ENCODE measurements around the gene FILIP1. TPM values are rescaled to one million over a fixed set of nuclear protein-coding genes. Genes with fewer than 3 reads are reported as not detected.

FILIP1 gene
- total and polyA plus RNA-seq, 2 of the 8 experiments (the other 6 are each of a cell fraction or from before 2014, with no cell fraction given): 2.4 to 5.7 TPM

- no peaks in the 10 kb centered on the region for H4K20me1 ChIP-seq (replicated peaks in 1 of 2; ENCODE audit: control insufficient read depth in 1 of 2, insufficient read depth in 2 of 2, low read length in 2 of 2)
- no peak overlapping the region for H3K4me2 ChIP-seq (ENCODE audit: insufficient read depth in 1 of 2, low read depth in 2 of 2, low read length in 2 of 2)
- no peak overlapping the region for H4K91ac ChIP-seq (replicated peaks; ENCODE audit: insufficient read length, low read length)
- H2BK12ac ChIP-seq (ENCODE audit: low read depth, low read length): no peak overlapping the region
- H2AFZ ChIP-seq (ENCODE audit: low read length): no peak overlapping the region
- H2BK5ac ChIP-seq (ENCODE audit: low read depth, low read length): no peak overlapping the region
- no peak for TF ChIP-seq KDM5A (IDR thresholded peaks at IDR 0.05; ENCODE audit: low read length)
- TF ChIP-seq EP300 (IDR thresholded peaks at IDR 0.05; ENCODE audit: borderline replicate concordance in 1 of 2, low read depth in 2 of 2, low read length in 2 of 2): no peak
- TF ChIP-seq POLR2A (IDR thresholded peaks at IDR 0.05; ENCODE audit: control extremely low read depth in 1 of 2, low read depth in 2 of 2, low read length in 2 of 2): no peak
- TF ChIP-seq FOSL1 (IDR thresholded peaks at IDR 0.05; ENCODE audit: insufficient read depth, low read depth, low read length): no peak
- no peak for TF ChIP-seq SAP30 (IDR thresholded peaks at IDR 0.05; ENCODE audit: insufficient read depth, insufficient replicate concordance, low read length)
- TF ChIP-seq, protein P1, sequence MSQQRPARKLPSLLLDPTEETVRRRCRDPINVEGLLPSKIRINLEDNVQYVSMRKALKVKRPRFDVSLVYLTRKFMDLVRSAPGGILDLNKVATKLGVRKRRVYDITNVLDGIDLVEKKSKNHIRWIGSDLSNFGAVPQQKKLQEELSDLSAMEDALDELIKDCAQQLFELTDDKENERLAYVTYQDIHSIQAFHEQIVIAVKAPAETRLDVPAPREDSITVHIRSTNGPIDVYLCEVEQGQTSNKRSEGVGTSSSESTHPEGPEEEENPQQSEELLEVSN (IDR thresholded peaks at IDR 0.05): no peak
- no peak for TF ChIP-seq HDAC2 (IDR thresholded peaks at IDR 0.05; ENCODE audit: borderline replicate concordance in 1 of 2, low read depth in 2 of 2, low read length in 2 of 2)
- TF ChIP-seq POLR2AphosphoS5 (IDR thresholded peaks at IDR 0.05; ENCODE audit: low read depth, low read length): no peak
- no peak for TF ChIP-seq JUN (IDR thresholded peaks at IDR 0.05; ENCODE audit: low read depth, low read length)
- no peaks in the 10 kb centered on the region for H3K23me2 ChIP-seq (ENCODE audit: low read depth, low read length)
- H3K27ac ChIP-seq (ENCODE audit: low read depth, low read length): no peak overlapping the region
- no peaks in the 10 kb centered on the region; a peak in 1 of 4 replicates for H3K9me3 ChIP-seq (ENCODE audit: insufficient read depth in 2 of 2, low read depth in 1 of 2, low read length in 1 of 2)
- no peaks in the 10 kb centered on the region for H3K79me1 ChIP-seq (ENCODE audit: low read depth, low read length)
- H3K27me3 ChIP-seq (replicated peaks in 1 of 4; ENCODE audit: control insufficient read depth in 3 of 4, extremely low read depth in 1 of 4, insufficient read depth in 3 of 4, low read length in 3 of 4): no peaks in the 10 kb centered on the region; a peak in 1 of 7 replicates
- no peak overlapping the region for H4K5ac ChIP-seq (ENCODE audit: insufficient read length, low read depth, low read length)
- no peak overlapping the region for H3K9ac ChIP-seq (replicated peaks in 1 of 4; ENCODE audit: extremely low read depth in 1 of 4, low read depth in 3 of 4, low read length in 3 of 4)
- ChIA-PET POLR2A (ENCODE audit: partially characterized antibody) (no interaction called here), CTCF (ENCODE audit: partially characterized antibody) (interaction anchor here (0.5 to 1.2 kb wide), 2 partner anchors 9 to 101 kb away, joined by 3 to 4 read pairs; no protein-coding TSS in a partner anchor)
- no peaks in the 10 kb centered on the region for H3K79me2 ChIP-seq (ENCODE audit: control insufficient read depth in 1 of 2, insufficient read depth in 2 of 2, low read length in 2 of 2)
- no peak overlapping the region for H3K23ac ChIP-seq (ENCODE audit: insufficient read length)
- no peak overlapping the region for H2AK5ac ChIP-seq (ENCODE audit: low read depth, low read length)
- no peak overlapping the region for H3K14ac ChIP-seq (ENCODE audit: insufficient read length)
- no peak overlapping the region for H3K18ac ChIP-seq (ENCODE audit: extremely low read depth, low read length)
- no peak overlapping the region for H3K56ac ChIP-seq (replicated peaks; ENCODE audit: insufficient read length, low read depth, low read length)
- H3K4me1 ChIP-seq (replicated peaks in 1 of 4; ENCODE audit: control insufficient read depth in 3 of 4, insufficient read depth in 4 of 4, low read length in 3 of 4): no peaks in the 10 kb centered on the region
- H3K36me3 ChIP-seq (ENCODE audit: control insufficient read depth in 2 of 4, insufficient read depth in 4 of 4, low read length in 3 of 4): no peaks in the 10 kb centered on the region
- H3K4me3 ChIP-seq (ENCODE audit: extremely low read depth in 1 of 4, insufficient read depth in 2 of 4, low read depth in 3 of 4, low read length in 4 of 4): no peak overlapping the region
- FAIRE-seq (no peak), DNase-seq (ENCODE audit: low read depth in 1 of 2, low spot score in 2 of 2) (no peak)
- H2BK120ac ChIP-seq (replicated peaks; ENCODE audit: low read depth, low read length): no peak overlapping the region
- WGBS, 2 experiments (ENCODE audit: extremely low coverage in 1 of 2, insufficient coverage in 1 of 2, insufficient read length in 1 of 2, insufficient replicate concordance in 2 of 2, low coverage in 1 of 2, low lambda C conversion rate in 2 of 2, missing lambda C conversion rate in 1 of 2): 86% methylated on average over 4 of the region's 4 CpGs; no CpG with 5 or more reads in 1 of the 2 experiments
- H2BK20ac ChIP-seq (ENCODE audit: low read length): no peak overlapping the region
- H2BK15ac ChIP-seq (ENCODE audit: low read length): no peak overlapping the region
- no peak overlapping the region for H3K4ac ChIP-seq (replicated peaks; ENCODE audit: insufficient read length, low read depth, low read length)
- no peak overlapping the region for H4K8ac ChIP-seq (ENCODE audit: extremely low read depth, insufficient read depth, low read length)
These were observed 95.7 kb downstream of the FILIP1 start for GRCh38 chr6:75397656-75398465.

All from H1 (cell line).